ENCODE measurements around the gene TMEM201.
A peak's percentile ranks its signal among the peaks of the same experiment; 100 is the strongest.
"Not testable (repeated sequence)": the region's sequence is repeated elsewhere in the genome, so short reads cannot be mapped to it uniquely, and the experiment has no call there.

The TMEM201 gene, protein sequence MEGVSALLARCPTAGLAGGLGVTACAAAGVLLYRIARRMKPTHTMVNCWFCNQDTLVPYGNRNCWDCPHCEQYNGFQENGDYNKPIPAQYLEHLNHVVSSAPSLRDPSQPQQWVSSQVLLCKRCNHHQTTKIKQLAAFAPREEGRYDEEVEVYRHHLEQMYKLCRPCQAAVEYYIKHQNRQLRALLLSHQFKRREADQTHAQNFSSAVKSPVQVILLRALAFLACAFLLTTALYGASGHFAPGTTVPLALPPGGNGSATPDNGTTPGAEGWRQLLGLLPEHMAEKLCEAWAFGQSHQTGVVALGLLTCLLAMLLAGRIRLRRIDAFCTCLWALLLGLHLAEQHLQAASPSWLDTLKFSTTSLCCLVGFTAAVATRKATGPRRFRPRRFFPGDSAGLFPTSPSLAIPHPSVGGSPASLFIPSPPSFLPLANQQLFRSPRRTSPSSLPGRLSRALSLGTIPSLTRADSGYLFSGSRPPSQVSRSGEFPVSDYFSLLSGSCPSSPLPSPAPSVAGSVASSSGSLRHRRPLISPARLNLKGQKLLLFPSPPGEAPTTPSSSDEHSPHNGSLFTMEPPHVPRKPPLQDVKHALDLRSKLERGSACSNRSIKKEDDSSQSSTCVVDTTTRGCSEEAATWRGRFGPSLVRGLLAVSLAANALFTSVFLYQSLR

DNA sequence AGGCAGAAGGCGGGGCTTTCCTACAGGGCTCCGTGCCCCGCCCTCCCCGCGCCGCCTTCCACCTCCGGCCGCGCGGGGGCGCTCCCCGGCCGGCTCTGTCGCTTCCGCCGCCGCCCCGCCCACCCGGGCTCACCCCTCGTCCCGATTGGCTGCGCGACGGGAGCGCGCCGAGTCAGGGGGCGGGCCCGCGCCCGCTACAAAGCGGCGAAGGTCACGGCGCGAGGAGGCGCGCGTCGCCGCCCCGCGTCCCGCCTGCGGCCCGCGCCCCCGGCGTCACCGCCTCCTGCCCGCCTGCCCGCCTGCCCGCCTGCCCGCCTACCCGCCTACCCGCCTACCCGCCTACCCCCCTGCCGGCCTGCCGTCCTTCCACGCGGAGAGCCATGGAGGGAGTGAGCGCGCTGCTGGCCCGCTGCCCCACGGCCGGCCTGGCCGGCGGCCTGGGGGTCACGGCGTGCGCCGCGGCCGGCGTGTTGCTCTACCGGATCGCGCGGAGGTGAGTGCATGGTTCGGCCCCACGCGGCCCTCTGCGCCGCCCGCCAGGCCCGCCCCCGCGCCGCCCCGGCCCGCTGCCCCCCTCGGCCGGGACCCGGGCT is at the start of gene TMEM201:
Gene TMEM201 (plus strand): TSS at position 361 of the 593 bp plus-strand sequence. CDS start 20 bp downstream, at position 381.
- DNase-seq: peak; percentile 78 to 96 (median 92)

GRCh38 chr1:9539165-9539828 is 49.4 kb upstream of the TMEM201 start, which contains the start of gene SLC25A33:
SLC25A33 (plus strand) TSS chr1:9539465; CDS start chr1:9539692, 227 bp downstream.
- DNase-seq: peak; percentile 87 to 96 (median 92)

DNA sequence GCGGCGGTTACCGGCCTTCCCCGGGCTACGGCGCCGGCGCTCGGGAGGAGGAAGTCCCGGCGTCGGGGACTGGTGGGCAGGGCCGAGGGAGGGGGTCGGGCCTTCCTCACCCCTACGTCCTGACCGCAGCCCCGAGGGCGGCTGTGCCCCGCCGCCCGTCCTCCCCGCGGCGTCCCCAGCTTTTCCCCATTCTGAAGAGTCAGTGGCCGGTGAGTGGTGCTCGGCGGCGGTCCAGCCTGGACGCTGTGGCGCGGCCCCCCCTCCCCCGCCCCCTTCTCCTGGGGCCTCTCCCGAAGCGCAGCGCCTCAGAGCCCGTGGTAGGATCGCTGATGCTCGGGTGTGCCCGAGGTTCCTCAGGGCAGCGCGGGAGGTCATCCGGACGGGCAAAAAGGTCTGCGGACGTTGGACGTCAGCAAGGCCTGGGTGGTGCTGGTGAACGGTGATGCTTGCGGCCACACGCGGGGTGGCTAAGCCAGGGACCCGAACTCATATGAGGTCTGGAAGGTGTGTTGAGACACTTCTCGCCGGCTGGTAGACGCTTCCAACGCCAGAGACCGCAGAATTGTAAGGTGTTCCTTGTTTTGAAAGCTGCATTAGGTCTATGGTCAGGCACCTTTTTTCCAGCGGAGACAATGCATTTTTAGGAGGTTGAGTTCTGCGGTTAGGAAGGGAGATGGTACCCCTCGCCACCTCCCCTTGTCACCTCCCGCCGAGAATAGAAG is 48.7 kb upstream of the TMEM201 start:
- DNase-seq: peak; percentile 10 to 26 (median 15)

DNA sequence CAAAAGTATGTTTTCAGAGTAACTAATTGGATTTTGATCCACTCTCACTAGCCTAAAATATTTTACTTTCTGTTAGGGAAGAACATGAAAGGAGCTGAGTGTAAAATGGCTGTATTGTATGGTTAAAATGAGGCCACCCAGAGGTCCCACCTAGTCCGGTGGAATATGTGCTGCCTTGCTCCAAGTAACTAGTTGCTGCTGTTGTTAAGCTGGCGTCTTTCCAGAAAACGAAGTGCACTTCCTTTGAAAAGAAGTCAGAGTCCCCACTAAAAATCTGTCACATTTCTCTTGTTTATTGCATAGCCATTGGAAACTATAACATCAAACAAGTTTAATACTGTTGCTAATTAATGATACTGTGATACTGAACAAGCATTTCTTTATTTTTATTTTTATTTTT is 46.3 kb upstream of the TMEM201 start:
- no peak for DNase-seq

DNA sequence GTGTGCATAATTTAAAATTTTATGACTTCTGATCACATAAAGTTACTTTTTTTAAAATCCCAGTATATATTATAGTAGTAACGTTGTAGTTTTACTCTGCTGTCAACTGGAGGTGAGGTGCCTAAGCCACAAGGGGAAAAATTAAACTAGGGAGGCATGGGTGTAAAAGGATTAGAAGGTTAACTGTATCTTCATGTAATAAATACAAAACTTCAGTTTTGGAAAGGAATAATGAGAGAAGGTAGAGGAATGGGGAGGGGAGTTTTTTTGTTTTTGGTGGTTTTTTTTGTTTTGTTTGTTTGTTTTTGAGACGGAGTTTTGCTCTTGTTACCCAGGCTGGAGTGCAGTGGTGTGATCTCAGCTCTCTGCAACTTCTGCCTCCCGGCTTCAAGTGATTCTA is 43.8 kb upstream of the TMEM201 start:
- no peak for DNase-seq

DNA sequence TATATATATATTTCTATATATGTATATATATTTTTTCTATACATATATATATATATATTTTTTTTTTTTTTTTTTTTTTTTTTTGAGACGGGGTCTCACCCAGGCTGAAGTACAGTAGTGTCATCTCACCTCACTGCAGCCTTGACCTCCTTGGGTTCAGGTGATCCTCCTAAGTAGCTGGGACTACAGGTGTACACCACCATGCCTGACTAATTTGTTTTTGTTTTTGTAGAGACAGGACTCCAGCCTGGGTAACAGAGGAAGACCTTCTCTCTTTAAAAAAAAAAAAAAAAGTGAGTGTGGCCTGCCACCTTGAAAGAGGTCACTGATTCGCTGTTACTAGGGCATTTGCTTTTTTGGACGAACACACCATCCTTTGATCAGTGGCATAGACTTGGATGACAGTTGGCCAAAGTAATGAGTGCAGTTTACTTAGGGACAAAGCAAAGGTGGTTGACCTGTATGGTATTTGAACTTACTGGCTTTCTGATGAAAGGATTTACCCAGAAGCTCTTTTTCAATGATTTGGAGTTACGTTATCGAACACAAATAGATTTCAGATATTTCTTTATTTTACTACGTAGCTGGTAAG is 38.7 kb upstream of the TMEM201 start:
- no peak for DNase-seq

DNA sequence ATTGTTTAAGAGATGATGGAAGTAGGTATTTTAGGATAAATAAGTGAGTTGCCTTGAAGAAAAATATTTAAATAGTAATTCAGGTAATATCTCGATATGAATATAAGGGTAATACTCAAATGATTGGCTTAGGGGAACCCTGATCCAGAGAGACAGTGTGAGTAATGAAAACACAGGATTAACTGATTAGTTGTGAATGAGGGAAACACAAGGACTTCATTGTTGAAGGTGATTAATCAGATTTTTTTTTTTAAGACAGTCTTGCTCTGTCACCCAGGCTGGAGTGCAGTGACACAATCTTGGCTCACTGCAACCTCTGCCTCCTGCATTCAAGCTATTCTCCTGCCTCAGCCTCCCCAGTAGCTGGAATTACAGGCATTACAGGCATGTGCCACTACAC is 36.7 kb upstream of the TMEM201 start:
- no peak for DNase-seq

- DNase-seq: no peak
Observed at GRCh38 chr1:9553736-9554144, 35.0 kb upstream of the TMEM201 start.

- DNase-seq: no peak
Observed at GRCh38 chr1:9555942-9556341, 32.8 kb upstream of the TMEM201 start.

- DNase-seq: no peak
Observed at GRCh38 chr1:9557624-9558023, 31.1 kb upstream of the TMEM201 start.

GRCh38 chr1:9558271-9558945 is 30.3 kb upstream of the TMEM201 start:
- no peak for DNase-seq

DNA sequence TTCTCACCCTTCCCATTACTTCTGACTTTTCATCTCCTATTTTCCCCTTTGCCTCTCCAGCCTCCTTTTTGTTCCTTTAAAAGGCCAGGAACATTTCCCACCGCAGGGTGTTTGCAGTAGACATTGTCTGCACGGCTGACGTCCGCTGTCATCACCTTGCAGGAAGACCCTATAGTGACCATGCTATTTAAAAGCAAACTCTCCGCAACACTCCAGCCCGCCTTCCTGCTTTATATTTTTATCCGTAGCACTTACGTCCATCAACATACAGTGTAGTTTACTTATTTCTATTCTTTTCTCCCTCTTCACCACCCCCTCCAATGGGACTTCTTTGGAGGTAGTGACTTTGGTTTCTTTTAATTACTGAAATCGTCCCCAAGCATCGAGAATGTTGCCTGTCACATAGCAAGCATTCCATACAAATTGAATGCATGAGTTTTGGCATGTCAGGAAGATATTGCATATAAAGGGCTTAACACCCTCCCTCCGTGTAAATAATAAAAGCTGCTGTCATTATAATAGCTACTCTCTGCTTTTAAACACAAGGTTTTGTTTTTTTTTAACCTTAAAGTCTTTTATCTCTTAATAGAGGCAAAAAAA is 29.7 kb upstream of the TMEM201 start:
- DNase-seq: no peak

- DNase-seq: no peak
Observed at GRCh38 chr1:9559673-9560072, 29.0 kb upstream of the TMEM201 start.

DNA sequence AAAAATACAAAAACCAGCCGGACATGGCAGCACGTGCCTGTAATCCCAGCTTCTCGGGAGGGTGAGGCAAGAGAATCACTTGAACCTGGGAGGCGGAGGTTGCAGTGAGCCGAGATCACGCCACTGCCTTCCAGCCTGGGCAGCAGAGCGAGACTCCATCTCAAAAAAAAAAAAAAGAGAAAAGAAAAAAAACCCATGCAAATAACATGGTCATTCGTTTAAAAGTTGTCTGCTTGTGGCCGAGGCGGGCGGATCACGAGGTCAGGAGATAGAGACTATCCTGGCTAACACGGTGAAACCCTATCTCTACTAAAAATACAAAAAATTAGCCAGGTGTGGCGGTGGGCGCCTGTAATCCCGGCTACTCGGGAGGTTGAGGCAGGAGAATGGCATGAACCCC is 28.6 kb upstream of the TMEM201 start:
- DNase-seq: not testable (repeated sequence)

DNA sequence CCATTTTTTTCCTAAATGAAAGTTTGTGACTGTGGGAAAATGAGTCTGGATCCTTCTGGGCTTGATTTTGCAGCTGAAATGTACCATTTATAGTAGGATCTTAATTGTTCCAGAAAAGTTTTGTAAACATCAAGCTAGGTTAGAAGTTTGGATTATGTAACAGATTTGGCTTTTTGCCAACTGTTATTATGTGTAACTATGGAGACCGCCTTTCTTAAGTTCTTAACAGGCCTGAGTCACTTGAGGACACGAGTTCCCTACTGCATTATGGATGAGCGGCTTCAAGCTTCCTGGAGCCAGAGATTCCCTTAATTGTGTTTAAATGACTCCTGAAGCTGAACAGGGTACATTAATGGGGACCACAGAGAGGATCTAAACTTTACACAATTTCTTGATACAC is 27.3 kb upstream of the TMEM201 start:
- no peak for DNase-seq

GRCh38 chr1:9569267-9569666 is 19.4 kb upstream of the TMEM201 start:
- DNase-seq: no peak

- DNase-seq: not testable (repeated sequence)
Observed at GRCh38 chr1:9570886-9571529, 17.7 kb upstream of the TMEM201 start.

- no peak for DNase-seq
Observed at GRCh38 chr1:9573723-9574122, 15.0 kb upstream of the TMEM201 start.

DNA sequence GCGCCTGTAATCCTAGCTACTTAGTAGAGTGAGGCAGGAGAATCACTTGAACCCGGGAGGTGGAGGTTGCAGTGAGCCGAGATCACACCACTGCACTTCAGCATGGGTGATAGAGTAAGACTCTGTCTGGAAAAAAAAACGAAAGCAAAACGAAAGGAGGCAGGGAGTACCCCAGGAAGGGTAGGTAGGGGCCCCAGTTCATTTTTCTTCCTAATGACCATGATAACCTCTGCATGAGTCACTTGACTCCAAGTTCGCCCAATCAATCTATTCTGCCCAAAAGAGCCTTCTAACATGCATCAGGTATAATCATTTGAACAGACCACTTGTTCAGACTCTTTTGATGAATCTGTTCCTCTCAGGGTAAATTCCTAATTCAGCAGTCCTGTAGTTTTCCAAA is 13.2 kb upstream of the TMEM201 start:
- no peak for DNase-seq

DNA sequence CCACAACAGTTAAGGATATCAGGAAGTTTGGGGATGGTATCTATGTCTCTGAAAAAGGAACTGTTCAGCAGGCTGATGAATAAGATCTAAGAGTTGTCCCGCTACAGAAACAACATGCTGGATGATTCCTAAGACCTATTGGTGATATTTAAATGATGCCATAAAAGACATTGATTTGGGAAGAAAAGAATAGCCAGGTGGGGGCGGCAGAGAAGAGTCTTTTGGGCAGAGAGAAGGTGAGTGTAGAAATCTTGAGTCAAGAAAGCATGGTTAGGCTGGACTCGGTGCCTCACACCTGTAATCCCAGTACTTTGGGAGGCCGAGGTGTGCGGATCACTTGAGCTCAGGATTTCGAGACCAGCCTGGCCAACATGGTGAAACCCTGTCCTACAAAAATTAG is 11.8 kb upstream of the TMEM201 start:
- DNase-seq: no peak

DNA sequence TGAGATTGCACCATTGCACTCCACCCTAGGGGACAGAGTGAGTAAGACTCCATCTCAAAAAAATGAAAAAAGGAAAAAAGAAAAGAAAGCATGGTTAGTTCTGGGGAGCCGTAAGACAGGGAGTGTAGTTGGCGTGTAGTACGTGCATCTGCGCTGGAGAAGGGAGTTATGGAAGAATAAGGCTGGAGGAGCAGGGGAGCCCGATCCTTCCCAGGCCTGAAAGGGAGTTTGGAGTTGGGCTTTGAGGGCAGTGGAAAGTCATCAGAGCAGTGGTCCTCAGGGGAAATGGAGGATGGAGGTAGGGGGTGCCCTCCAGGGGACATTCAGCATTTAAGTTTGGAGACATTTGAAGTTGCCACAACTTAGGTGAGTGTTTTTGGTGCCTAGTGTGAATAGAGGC is 11.3 kb upstream of the TMEM201 start:
- no peak for DNase-seq

Measured in activated CD4-positive, CD25-positive, alpha-beta regulatory T cell (primary cell).